Measurements from ENCODE around the gene TBL1XR1.

The TBL1XR1 gene

GRCh38 chr3:177080122-177080521 lies 117.2 kb downstream of the TBL1XR1 start:
- intact Hi-C loops (cut with DNase I): no loop called here
- no peak for DNase-seq

GRCh38 chr3:177079684-177080083 lies 117.6 kb downstream of the TBL1XR1 start:
- intact Hi-C loops (cut with DNase I): no loop called here
- DNase-seq: no peak

- no peak for DNase-seq
Measured at GRCh38 chr3:177071496-177072156, 125.7 kb downstream of the TBL1XR1 start.

GRCh38 chr3:177069514-177070329 lies 127.6 kb downstream of the TBL1XR1 start:
- no peak for DNase-seq
- intact Hi-C loops (cut with DNase I): no loop called here

More at GRCh38 chr3:177071496-177072156, 125.7 kb downstream of the TBL1XR1 start:
- intact Hi-C loops (cut with DNase I): no loop called here

- DNase-seq: no peak
- intact Hi-C loops (cut with DNase I): no loop called here
Measured at GRCh38 chr3:177068967-177069366, 128.3 kb downstream of the TBL1XR1 start.

- intact Hi-C loops (cut with DNase I): no loop called here
- no peak for DNase-seq
Measured at GRCh38 chr3:177066068-177066467, 131.2 kb downstream of the TBL1XR1 start.

- DNase-seq: no peak
- intact Hi-C loops (cut with DNase I): no loop called here
Measured at GRCh38 chr3:177065285-177066033, 131.8 kb downstream of the TBL1XR1 start.

GRCh38 chr3:177062052-177062732 lies 135.1 kb downstream of the TBL1XR1 start:
- intact Hi-C loops (cut with DNase I): no loop called here
- no peak for DNase-seq

GRCh38 chr3:177061369-177061768 lies 135.9 kb downstream of the TBL1XR1 start:
- intact Hi-C loops (cut with DNase I): no loop called here

GRCh38 chr3:177060492-177060891 lies 136.8 kb downstream of the TBL1XR1 start:
- DNase-seq: no peak
- intact Hi-C loops (cut with DNase I): no loop called here

More at GRCh38 chr3:177061369-177061768, 135.9 kb downstream of the TBL1XR1 start:
- DNase-seq: no peak

- intact Hi-C loops (cut with DNase I): loop anchor here (10.0 kb wide), 1 partner anchor 1266 kb away; no protein-coding TSS in a partner anchor
- DNase-seq: no peak
Measured at GRCh38 chr3:177058648-177059047, 138.6 kb downstream of the TBL1XR1 start.

- intact Hi-C loops (cut with DNase I): loop anchor here (10.0 kb wide), 1 partner anchor 1267 kb away; no protein-coding TSS in a partner anchor
- no peak for DNase-seq
Measured at GRCh38 chr3:177057768-177058167, 139.5 kb downstream of the TBL1XR1 start.

GRCh38 chr3:177056927-177057326 lies 140.4 kb downstream of the TBL1XR1 start:
- no peak for DNase-seq
- intact Hi-C loops (cut with DNase I): loop anchor here (10.0 kb wide), 1 partner anchor 1268 kb away; no protein-coding TSS in a partner anchor

GRCh38 chr3:177055605-177056571 lies 141.4 kb downstream of the TBL1XR1 start:
- intact Hi-C loops (cut with DNase I): loop anchor here (10.0 kb wide), 1 partner anchor 1269 kb away; no protein-coding TSS in a partner anchor
- DNase-seq: no peak

- intact Hi-C loops (cut with DNase I): loop anchor here (10.0 kb wide), 1 partner anchor 1272 kb away; no protein-coding TSS in a partner anchor
- no peak for DNase-seq
Measured at GRCh38 chr3:177053107-177053506, 144.2 kb downstream of the TBL1XR1 start.

GRCh38 chr3:177051411-177051810 lies 145.9 kb downstream of the TBL1XR1 start:
- peak in 6 of 10 donors; percentile 22 to 91 (median 42) for DNase-seq
- intact Hi-C loops (cut with DNase I): loop anchor here (2.0 to 10.0 kb wide), 4 partner anchors 145 to 1273 kb away; partner anchors contain the start of gene TBL1XR1

- intact Hi-C loops (cut with DNase I): loop anchor here (2.0 to 10.0 kb wide), 4 partner anchors 146 to 1274 kb away; partner anchors contain the start of gene TBL1XR1
- no peak for DNase-seq
Measured at GRCh38 chr3:177050501-177051237, 146.6 kb downstream of the TBL1XR1 start.

- intact Hi-C loops (cut with DNase I): no loop called here
- no peak for DNase-seq
Measured at GRCh38 chr3:177045767-177046166, 151.5 kb downstream of the TBL1XR1 start.

Data from posterior cingulate gyrus (tissue), 11 donors.